ENCODE data around the gene ZNF609. TPM values are rescaled to one million over a fixed set of nuclear protein-coding genes. Genes with fewer than 3 reads are reported as not detected.

ZNF609 gene
- polyA plus RNA-seq, 1 experiment = 12.5 TPM

- Histone ChIP-seq H3K27me3 (ENCODE audit: control insufficient read depth, insufficient read depth, low read length) (no peaks in the 10 kb centered on the region), H3K36me3 (ENCODE audit: control insufficient read depth, insufficient read depth, low read length) (peaks cover 21% of the 10 kb centered on the region), H3K4me3 (ENCODE audit: low read depth, low read length) (no peak overlapping the region)
- no peak for DNase-seq (ENCODE audit: low read depth)
- CTCF ChIA-PET = interaction anchor here (0.6 to 21.7 kb wide), 5 partner anchors 8 to 59 kb away, joined by 3 to 395 read pairs (median 6); no protein-coding TSS in a partner anchor
- POLR2A ChIA-PET = no interaction called here
- no peak for TF ChIP-seq CTCF (IDR thresholded peaks at IDR 0.05; ENCODE audit: insufficient read depth, low read depth, low read length)
Measured at GRCh38 chr15:64690578-64691296, 230.4 kb downstream of the ZNF609 start.

- peaks cover 20% of the 10 kb centered on the region for H3K36me3 ChIP-seq (ENCODE audit: control insufficient read depth, insufficient read depth, low read length)
- POLR2A ChIA-PET = no interaction called here
- no peak overlapping the region for H3K4me3 ChIP-seq (ENCODE audit: low read depth, low read length)
- H3K27me3 ChIP-seq (ENCODE audit: control insufficient read depth, insufficient read depth, low read length) = no peaks in the 10 kb centered on the region
- CTCF ChIA-PET = interaction anchor here (0.9 to 21.7 kb wide), 4 partner anchors 9 to 149 kb away, joined by 3 to 395 read pairs (median 6); no protein-coding TSS in a partner anchor
- no peak for DNase-seq (ENCODE audit: low read depth)
- TF ChIP-seq CTCF (IDR thresholded peaks at IDR 0.05; ENCODE audit: insufficient read depth, low read depth, low read length) = no peak
Measured at GRCh38 chr15:64691896-64692565, 231.7 kb downstream of the ZNF609 start.

GRCh38 chr15:64693134-64693533 is 232.8 kb downstream of the ZNF609 start:
- peaks cover 16% of the 10 kb centered on the region for H3K36me3 ChIP-seq (ENCODE audit: control insufficient read depth, insufficient read depth, low read length)
- peak; percentile 74 for DNase-seq (ENCODE audit: low read depth)
- ChIA-PET CTCF (interaction anchor here (0.6 to 21.7 kb wide), 8 partner anchors 7 to 40 kb away, joined by 3 to 395 read pairs (median 4); no protein-coding TSS in a partner anchor), POLR2A (no interaction called here)
- no peaks in the 10 kb centered on the region for H3K27me3 ChIP-seq (ENCODE audit: control insufficient read depth, insufficient read depth, low read length)
- TF ChIP-seq CTCF (IDR thresholded peaks at IDR 0.05; ENCODE audit: insufficient read depth, low read depth, low read length) = no peak
- no peak overlapping the region for H3K4me3 ChIP-seq (ENCODE audit: low read depth, low read length)

GRCh38 chr15:64694816-64695215 is 234.4 kb downstream of the ZNF609 start:
- H3K36me3 ChIP-seq (ENCODE audit: control insufficient read depth, insufficient read depth, low read length) = peaks cover 8% of the 10 kb centered on the region
- no peak for DNase-seq (ENCODE audit: low read depth)
- TF ChIP-seq CTCF (IDR thresholded peaks at IDR 0.05; ENCODE audit: insufficient read depth, low read depth, low read length) = no peak
- H3K27me3 ChIP-seq (ENCODE audit: control insufficient read depth, insufficient read depth, low read length) = no peaks in the 10 kb centered on the region
- ChIA-PET POLR2A (no interaction called here), CTCF (interaction anchor here (1.0 to 21.7 kb wide), 4 partner anchors 9 to 116 kb away, joined by 4 to 395 read pairs (median 20); no protein-coding TSS in a partner anchor)
- H3K4me3 ChIP-seq (ENCODE audit: low read depth, low read length) = no peak overlapping the region

- TF ChIP-seq CTCF (IDR thresholded peaks at IDR 0.05; ENCODE audit: insufficient read depth, low read depth, low read length) = no peak
- Histone ChIP-seq H3K4me3 (ENCODE audit: low read depth, low read length) (no peak overlapping the region), H3K36me3 (ENCODE audit: control insufficient read depth, insufficient read depth, low read length) (peaks cover 3% of the 10 kb centered on the region), H3K27me3 (ENCODE audit: control insufficient read depth, insufficient read depth, low read length) (no peaks in the 10 kb centered on the region)
- DNase-seq (ENCODE audit: low read depth) = no peak
- ChIA-PET POLR2A (interaction anchor here (0.5 kb wide), 1 partner anchor 46 kb away, joined by 7 read pairs; no protein-coding TSS in a partner anchor), CTCF (interaction anchor here (0.6 to 21.7 kb wide), 4 partner anchors 10 to 110 kb away, joined by 3 to 395 read pairs (median 20); no protein-coding TSS in a partner anchor)
Measured at GRCh38 chr15:64695561-64695992, 235.2 kb downstream of the ZNF609 start.
